Measurements from ENCODE around the gene THEMIS2. TPM values are rescaled to one million over a fixed set of nuclear protein-coding genes. Genes with fewer than 3 reads are reported as not detected.
A peak's percentile ranks its signal among the peaks of the same experiment; 100 is the strongest.

THEMIS2 gene
- total and polyA plus RNA-seq, 9 of the 15 experiments (the other 6 are each of a cell fraction or from before 2014, with no cell fraction given): 2.3 to 12.7 (median 8.0) TPM

DNA sequence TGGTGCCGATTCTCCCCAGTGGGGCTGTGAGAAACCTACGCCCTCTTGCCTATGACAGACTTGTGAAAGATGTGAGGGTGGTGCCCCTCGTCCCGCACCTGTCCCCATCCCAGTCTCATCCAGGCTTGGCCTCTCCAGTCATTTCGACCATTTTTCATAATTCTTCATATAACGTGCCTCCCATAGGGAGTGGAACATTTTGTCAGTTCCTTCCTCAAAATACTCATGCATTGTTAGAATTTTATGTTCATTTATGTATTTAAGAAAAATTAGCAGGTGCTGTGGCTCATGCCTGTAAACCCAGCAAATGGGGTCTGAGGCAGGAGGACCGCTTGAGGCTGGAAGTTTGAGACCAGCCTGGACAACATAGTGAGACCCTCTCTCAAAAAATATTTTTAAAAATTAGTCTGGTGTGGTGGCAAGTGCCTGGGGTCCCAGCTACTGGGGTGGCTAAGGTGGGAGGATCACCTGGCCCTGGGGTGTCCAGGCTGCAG lies 42.8 kb downstream of the THEMIS2 start (continued):
- TF ChIP-seq ZNF224 (CRISPR knock-in tag; IDR thresholded peaks at IDR 0.05) (no peak), NR4A1 (CRISPR knock-in tag; IDR thresholded peaks at IDR 0.05) (no peak), NR4A1 (tag; IDR thresholded peaks at IDR 0.05) (peak; percentile 93), ZC3H4 (CRISPR knock-in tag; IDR thresholded peaks at IDR 0.05; ENCODE audit: borderline replicate concordance) (no peak), C11orf30 (IDR thresholded peaks at IDR 0.05; ENCODE audit: low read depth) (no peak), PHB2 (IDR thresholded peaks at IDR 0.05; ENCODE audit: low read depth) (no peak), TCF7 (IDR thresholded peaks at IDR 0.05; ENCODE audit: borderline replicate concordance) (no peak), MBD2 (IDR thresholded peaks at IDR 0.05; ENCODE audit: borderline replicate concordance, low read depth) (no peak), ZZZ3 (IDR thresholded peaks at IDR 0.05) (no peak), EP300 (IDR thresholded peaks at IDR 0.05; ENCODE audit: low read length) (no peak), ZNF699 (CRISPR knock-in tag; IDR thresholded peaks at IDR 0.05; ENCODE audit: insufficient replicate concordance) (no peak), MTA3 (IDR thresholded peaks at IDR 0.05; ENCODE audit: borderline replicate concordance) (no peak), NELFE (IDR thresholded peaks at IDR 0.05; ENCODE audit: insufficient read depth, insufficient read length) (no peak), ZNF175 (CRISPR knock-in tag; IDR thresholded peaks at IDR 0.05; ENCODE audit: low read depth) (no peak), ZNF197 (CRISPR knock-in tag; IDR thresholded peaks at IDR 0.05; ENCODE audit: low read depth) (peak; percentile 31; the same call in 1 of the 2 replicates)
- TF ChIP-seq, protein P1, sequence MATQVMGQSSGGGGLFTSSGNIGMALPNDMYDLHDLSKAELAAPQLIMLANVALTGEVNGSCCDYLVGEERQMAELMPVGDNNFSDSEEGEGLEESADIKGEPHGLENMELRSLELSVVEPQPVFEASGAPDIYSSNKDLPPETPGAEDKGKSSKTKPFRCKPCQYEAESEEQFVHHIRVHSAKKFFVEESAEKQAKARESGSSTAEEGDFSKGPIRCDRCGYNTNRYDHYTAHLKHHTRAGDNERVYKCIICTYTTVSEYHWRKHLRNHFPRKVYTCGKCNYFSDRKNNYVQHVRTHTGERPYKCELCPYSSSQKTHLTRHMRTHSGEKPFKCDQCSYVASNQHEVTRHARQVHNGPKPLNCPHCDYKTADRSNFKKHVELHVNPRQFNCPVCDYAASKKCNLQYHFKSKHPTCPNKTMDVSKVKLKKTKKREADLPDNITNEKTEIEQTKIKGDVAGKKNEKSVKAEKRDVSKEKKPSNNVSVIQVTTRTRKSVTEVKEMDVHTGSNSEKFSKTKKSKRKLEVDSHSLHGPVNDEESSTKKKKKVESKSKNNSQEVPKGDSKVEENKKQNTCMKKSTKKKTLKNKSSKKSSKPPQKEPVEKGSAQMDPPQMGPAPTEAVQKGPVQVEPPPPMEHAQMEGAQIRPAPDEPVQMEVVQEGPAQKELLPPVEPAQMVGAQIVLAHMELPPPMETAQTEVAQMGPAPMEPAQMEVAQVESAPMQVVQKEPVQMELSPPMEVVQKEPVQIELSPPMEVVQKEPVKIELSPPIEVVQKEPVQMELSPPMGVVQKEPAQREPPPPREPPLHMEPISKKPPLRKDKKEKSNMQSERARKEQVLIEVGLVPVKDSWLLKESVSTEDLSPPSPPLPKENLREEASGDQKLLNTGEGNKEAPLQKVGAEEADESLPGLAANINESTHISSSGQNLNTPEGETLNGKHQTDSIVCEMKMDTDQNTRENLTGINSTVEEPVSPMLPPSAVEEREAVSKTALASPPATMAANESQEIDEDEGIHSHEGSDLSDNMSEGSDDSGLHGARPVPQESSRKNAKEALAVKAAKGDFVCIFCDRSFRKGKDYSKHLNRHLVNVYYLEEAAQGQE (IDR thresholded peaks at IDR 0.05; ENCODE audit: borderline replicate concordance): no peak
- TF ChIP-seq, protein P1 (CRISPR knock-in tag; IDR thresholded peaks at IDR 0.05; ENCODE audit: low read depth): no peak
- TF ChIP-seq, protein P2, sequence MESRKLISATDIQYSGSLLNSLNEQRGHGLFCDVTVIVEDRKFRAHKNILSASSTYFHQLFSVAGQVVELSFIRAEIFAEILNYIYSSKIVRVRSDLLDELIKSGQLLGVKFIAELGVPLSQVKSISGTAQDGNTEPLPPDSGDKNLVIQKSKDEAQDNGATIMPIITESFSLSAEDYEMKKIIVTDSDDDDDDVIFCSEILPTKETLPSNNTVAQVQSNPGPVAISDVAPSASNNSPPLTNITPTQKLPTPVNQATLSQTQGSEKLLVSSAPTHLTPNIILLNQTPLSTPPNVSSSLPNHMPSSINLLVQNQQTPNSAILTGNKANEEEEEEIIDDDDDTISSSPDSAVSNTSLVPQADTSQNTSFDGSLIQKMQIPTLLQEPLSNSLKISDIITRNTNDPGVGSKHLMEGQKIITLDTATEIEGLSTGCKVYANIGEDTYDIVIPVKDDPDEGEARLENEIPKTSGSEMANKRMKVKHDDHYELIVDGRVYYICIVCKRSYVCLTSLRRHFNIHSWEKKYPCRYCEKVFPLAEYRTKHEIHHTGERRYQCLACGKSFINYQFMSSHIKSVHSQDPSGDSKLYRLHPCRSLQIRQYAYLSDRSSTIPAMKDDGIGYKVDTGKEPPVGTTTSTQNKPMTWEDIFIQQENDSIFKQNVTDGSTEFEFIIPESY (CRISPR knock-in tag; IDR thresholded peaks at IDR 0.05): no peak
- TF ChIP-seq, protein P3, sequence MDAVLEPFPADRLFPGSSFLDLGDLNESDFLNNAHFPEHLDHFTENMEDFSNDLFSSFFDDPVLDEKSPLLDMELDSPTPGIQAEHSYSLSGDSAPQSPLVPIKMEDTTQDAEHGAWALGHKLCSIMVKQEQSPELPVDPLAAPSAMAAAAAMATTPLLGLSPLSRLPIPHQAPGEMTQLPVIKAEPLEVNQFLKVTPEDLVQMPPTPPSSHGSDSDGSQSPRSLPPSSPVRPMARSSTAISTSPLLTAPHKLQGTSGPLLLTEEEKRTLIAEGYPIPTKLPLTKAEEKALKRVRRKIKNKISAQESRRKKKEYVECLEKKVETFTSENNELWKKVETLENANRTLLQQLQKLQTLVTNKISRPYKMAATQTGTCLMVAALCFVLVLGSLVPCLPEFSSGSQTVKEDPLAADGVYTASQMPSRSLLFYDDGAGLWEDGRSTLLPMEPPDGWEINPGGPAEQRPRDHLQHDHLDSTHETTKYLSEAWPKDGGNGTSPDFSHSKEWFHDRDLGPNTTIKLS (IDR thresholded peaks at IDR 0.05; ENCODE audit: borderline replicate concordance, low read depth): no peak
